Measurements from ENCODE around the gene DACH1.

GRCh38 chr13:71775966-71776365 lies 91.0 kb downstream of the DACH1 start:
- TF ChIP-seq CTCF (IDR thresholded peaks at IDR 0.05) (no peak), POLR2A (IDR thresholded peaks at IDR 0.05) (no peak)

Measured in lower leg skin (tissue), 3 donors.